Adrenal gland (tissue), 12 donors: Measurements from ENCODE around the gene DRG1. TPM values are rescaled to one million over a fixed set of nuclear protein-coding genes. Genes with fewer than 3 reads are reported as not detected.

Experiments used
- DNase-seq, 7 donors: peaks; one replicate each; pipeline ENCODE4 v3.0.0-alpha.2; 2019 to 2020
- H3K27ac ChIP-seq, 5 donors: fragments of 200-600 bp; sonication (generic) in 4 of 5; 1 replicate in 3 of 5; 2 replicates in 2 of 5; pipeline versions ENCODE4 v1.5.1 to v1.8.0; 2016 to 2020; ENCODE audit warnings: mild to moderate bottlenecking in 1 of 5
- H3K27me3 ChIP-seq: fragments of 200-600 bp; 2 replicates; pipeline ENCODE4 v1.8.0; 2021
- H3K36me3 ChIP-seq, 2 donors: fragments of 200-600 bp; replicated peaks in 1 of 2; 1 replicate in 1 of 2; 2 replicates in 1 of 2; pipeline versions ENCODE4 v1.5.1 to v1.8.0; 2018 to 2022
- H3K4me1 ChIP-seq, 2 donors: fragments of 200-600 bp; replicated peaks in 1 of 2; 1 replicate in 1 of 2; 2 replicates in 1 of 2; pipeline versions ENCODE4 v1.5.1 to v1.8.0; 2018 to 2021
- H3K4me3 ChIP-seq, 4 donors: fragments of 200-600 bp; sonication (generic) in 3 of 4; one replicate each; pipeline ENCODE4 v1.5.1; 2016 to 2018
- H3K9me3 ChIP-seq, 3 donors: fragments of 200-600 bp; sonication (generic) in 1 of 3; replicated peaks in 1 of 3; 1 replicate in 2 of 3; 2 replicates in 1 of 3; pipeline versions ENCODE4 v1.5.1 to v1.8.0; 2016 to 2021
- CTCF ChIP-seq, 6 experiments: fragments of 450-650 bp in 4 of 6; fragments of 200-600 bp in 2 of 6; sonication (generic) in 1 of 6; IDR thresholded peaks; 1 replicate in 5 of 6; 2 replicates in 1 of 6; pipeline versions ENCODE4 v1.5.1 to v1.8.0; 2016 to 2021; ENCODE audit warnings: antibody characterized with exemption in 6 of 6, mild to moderate bottlenecking in 2 of 6, moderate library complexity in 1 of 6
- POLR2A ChIP-seq, 2 donors: fragments of 450-650 bp; IDR thresholded peaks; one replicate each; pipeline ENCODE4 v1.6.1; 2017; ENCODE audit warnings: antibody characterized with exemption in 2 of 2, mild to moderate bottlenecking in 2 of 2, moderate library complexity in 1 of 2
- WGBS, 4 donors: extraction: QIAGEN DNeasy Blood & Tissue Kit in 2 of 4; methylation state at CpG; one replicate each; pipeline versions ENCODE4 v1.1.5 to v1.1.7; 2013 to 2017; 5-methylcytosine and 5-hydroxymethylcytosine counted together
- intact Hi-C, 2 donors: fragments of 100-400 bp; cut with DNase I; formaldehyde crosslinking; loops; one replicate each; pipeline versions ENCODE4 v1.14.1 to v1.15.0; 2022 to 2023
- polyA plus RNA-seq, 3 donors: library from polyadenylated mRNA; stranded (reverse); fragments of 200-250 nt in 2 of 3; fragments of 350-450 nt in 1 of 3; fragmentation: Illumina TruSeq in 1 of 3; extraction: RNeasy Lipid Tissue Mini Kit (QIAGEN cat#74804) in 1 of 3; gene quantifications; one replicate each; pipeline ENCODE4 v1.2.3, GENCODE V29; 2013 to 2014
- total RNA-seq, 9 donors: library from RNA; depleted of rRNA in 4 of 9; stranded (reverse); fragments of >200 nt in 4 of 9; fragments of 120-200 nt in 1 of 9; fragmentation: NEBNext Ultra II Directional in 1 of 9; extraction: Animal tissue kit (Norgen Biotek cat#: 25700) in 1 of 9; gene quantifications; one replicate each; pipeline versions ENCODE4 v1.1.0 to v1.2.4, GENCODE V29; 2013 to 2023
- donor health status: healthy with polysubstance abuse.
- donor health status: Bipolar disorder and iron deficiency.
- donor health status: DM: yes; HTN: yes; CAD: no.
- donor health status: DM: no; HTN: no; CAD: no.
- donor health status: DM: no; HTN: no; CAD: no.
- donor health status: DM: yes; HTN: yes; CAD: no.

Gene DRG1
- total and polyA plus RNA-seq, 12 donors: 47.2 to 89.0 (median 65.0) TPM

DNA sequence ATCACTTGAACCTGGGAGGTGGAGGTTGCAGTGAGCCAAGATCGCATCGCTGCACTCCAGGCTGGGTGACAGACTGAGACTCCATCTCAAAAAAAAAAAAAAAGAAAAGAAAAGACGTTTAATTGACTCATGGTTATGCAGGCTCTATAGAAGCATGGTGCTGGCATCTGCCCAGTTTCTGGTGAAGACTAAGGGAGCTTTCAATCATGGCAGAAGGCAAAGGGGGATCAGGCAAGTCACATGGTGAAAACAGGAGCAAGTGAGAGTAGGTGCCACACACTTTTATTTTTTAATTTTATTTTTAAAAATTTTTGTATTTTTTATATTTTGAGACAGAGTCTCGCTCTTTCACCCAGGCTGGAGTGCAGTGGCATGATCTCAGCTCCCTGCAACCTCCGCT is 44.9 kb upstream of the DRG1 start:
- Histone ChIP-seq H3K27ac (no peak overlapping the region), H3K36me3 (no peaks in the 10 kb centered on the region), H3K4me1 (no peaks in the 10 kb centered on the region), H3K9me3 (no peaks in the 10 kb centered on the region), H3K4me3 (no peak overlapping the region), H3K27me3 (no peaks in the 10 kb centered on the region)
- 57 to 78% (median 76%) methylated on average over 5 of the region's 5 CpGs for WGBS, 4 donors
- DNase-seq: no peak
- no peak for TF ChIP-seq POLR2A (IDR thresholded peaks at IDR 0.05)
- no peak for TF ChIP-seq CTCF (IDR thresholded peaks at IDR 0.05)
- intact Hi-C loops: no loop called here

DNA sequence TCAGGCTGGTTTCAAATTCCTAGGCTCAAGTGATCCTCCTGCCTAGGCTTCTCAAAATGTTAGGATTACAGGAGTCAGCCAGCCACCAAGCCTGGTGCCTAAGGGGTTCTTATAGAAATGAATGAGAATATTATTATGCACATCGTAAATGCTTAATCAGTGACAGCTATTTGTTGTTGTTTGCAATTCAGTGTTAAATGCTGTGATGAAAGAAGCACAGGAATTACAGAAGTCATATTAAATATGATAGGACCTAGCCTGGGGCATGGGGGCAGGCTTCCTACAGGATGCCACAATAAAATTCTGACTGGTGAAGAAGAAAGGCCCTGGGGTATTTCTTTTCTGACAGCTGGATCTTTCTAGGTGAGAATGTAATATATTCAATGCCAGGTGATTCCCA is 39.4 kb upstream of the DRG1 start:
- no peaks in the 10 kb centered on the region for H3K4me1 ChIP-seq
- H3K36me3 ChIP-seq: no peaks in the 10 kb centered on the region
- H3K9me3 ChIP-seq: no peaks in the 10 kb centered on the region
- no peak for DNase-seq
- intact Hi-C loops: no loop called here
- no peaks in the 10 kb centered on the region for H3K27me3 ChIP-seq
- no peak overlapping the region for H3K4me3 ChIP-seq
- no peak overlapping the region for H3K27ac ChIP-seq
- 64 to 97% (median 81%) methylated on average over 1 of the region's 1 CpG for WGBS, 4 donors
- no peak for TF ChIP-seq CTCF (IDR thresholded peaks at IDR 0.05)
- TF ChIP-seq POLR2A (IDR thresholded peaks at IDR 0.05): no peak

DNA sequence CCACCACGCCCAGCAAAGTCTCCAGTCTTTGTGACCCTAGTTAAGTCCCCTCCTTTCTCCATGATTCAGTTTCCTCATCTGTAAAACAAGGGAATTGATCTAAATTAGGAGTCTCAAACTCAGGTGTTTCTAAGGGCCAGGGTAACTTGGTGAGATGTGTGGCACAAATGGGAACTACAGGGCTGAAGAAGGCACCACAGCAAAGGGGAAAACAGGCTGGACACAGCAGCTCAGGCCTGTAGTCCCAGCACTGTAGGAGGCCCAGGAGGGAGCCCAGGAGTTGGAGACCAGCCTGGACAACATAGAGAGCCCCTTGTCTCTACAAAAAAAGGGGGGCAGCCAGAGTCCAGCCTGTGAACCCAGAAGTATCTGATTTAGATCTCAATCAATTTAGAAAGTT is 37.7 kb upstream of the DRG1 start:
- no peak for TF ChIP-seq CTCF (IDR thresholded peaks at IDR 0.05)
- no peak for TF ChIP-seq POLR2A (IDR thresholded peaks at IDR 0.05)
- Histone ChIP-seq H3K4me1 (no peaks in the 10 kb centered on the region), H3K36me3 (no peaks in the 10 kb centered on the region), H3K9me3 (no peaks in the 10 kb centered on the region), H3K27ac (no peak overlapping the region), H3K4me3 (no peak overlapping the region), H3K27me3 (no peaks in the 10 kb centered on the region)
- no peak for DNase-seq
- intact Hi-C loops: no loop called here
- WGBS, 4 donors: 0 to 93% (median 44%) methylated on average over 1 of the region's 1 CpG

GRCh38 chr22:31363885-31364465 is 35.4 kb upstream of the DRG1 start:
- no peak for DNase-seq
- TF ChIP-seq POLR2A (IDR thresholded peaks at IDR 0.05): no peak
- no peak for TF ChIP-seq CTCF (IDR thresholded peaks at IDR 0.05)
- no peaks in the 10 kb centered on the region for H3K36me3 ChIP-seq
- H3K9me3 ChIP-seq: no peaks in the 10 kb centered on the region
- H3K27ac ChIP-seq: no peak overlapping the region
- intact Hi-C loops: no loop called here
- H3K27me3 ChIP-seq: no peaks in the 10 kb centered on the region
- no peak overlapping the region for H3K4me3 ChIP-seq
- no peaks in the 10 kb centered on the region for H3K4me1 ChIP-seq
- WGBS, 4 donors: 30 to 86% (median 59%) methylated on average over 1 to 3 of the region's 3 CpGs
